Measurements from ENCODE around the gene TBCB.

Gene TBCB

GRCh38 chr19:36099166-36099785 lies 16.0 kb upstream of the TBCB start:
- in situ Hi-C loops (cut with MboI; ENCODE audit: low pct_unique_long_range_greater_than_20kb, low sequenced_read_pairs): no loop called here
- no peak for DNase-seq

DNA sequence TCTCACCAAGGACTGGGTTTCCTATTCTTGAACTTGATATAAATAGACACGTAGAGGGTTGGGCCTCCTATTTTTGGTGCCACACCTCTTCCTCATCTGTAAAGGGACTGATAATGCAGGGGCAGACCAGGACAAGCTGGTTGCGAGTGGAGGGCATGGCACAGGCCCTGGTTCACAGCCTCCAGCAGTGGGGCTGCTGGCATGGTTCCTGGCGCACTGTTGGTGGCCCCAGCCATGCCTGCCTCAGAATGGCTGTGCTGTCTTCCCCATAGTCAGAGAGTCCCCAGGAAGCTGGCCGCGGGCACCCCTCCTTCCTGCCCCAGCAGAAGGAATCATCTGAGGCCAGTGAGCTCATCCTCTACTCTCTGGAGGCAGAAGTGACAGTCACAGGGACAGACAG lies 14.8 kb upstream of the TBCB start:
- in situ Hi-C loops (cut with MboI; ENCODE audit: low pct_unique_long_range_greater_than_20kb, low sequenced_read_pairs): no loop called here
- no peak for DNase-seq

DNA sequence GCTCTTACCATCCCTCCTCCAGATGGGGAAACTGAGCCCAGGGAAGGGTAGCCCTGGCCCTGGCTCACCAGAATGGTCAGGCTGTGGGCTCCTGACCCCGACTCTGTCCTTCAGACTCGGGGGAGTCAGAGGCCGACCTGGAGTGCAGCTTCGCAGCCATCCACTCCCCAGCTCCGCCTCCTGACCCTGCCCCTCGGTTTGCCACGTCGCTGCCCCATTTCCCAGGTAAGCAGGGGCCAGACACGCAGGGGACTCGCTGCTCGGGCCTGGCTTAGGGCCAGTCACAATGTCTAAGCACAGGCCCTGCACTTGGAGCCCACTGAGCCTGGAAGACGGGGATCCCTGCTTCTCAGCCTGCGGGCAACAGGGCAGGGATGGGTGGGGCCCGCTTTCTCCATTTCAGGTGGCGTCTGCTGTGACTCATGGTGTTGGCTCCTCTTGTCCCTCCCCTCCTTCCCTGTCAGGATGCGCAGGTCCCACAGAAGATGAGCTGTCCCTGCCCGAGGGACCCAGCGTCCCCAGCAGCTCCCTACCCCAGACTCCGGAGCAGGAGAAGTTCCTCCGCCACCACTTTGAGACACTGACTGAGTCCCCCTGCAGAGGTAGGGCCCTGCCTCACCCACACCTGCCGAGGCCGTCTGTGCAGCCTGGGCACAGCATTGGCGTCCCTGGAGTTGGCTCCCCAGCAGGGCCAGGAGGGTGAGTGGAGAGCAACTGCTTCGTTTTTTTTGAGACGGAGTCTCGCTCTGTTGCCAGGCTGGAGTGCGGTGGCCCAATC lies 13.5 kb upstream of the TBCB start:
- DNase-seq: no peak
- in situ Hi-C loops (cut with MboI; ENCODE audit: low pct_unique_long_range_greater_than_20kb, low sequenced_read_pairs): no loop called here

- DNase-seq: no peak
- in situ Hi-C loops (cut with MboI; ENCODE audit: low pct_unique_long_range_greater_than_20kb, low sequenced_read_pairs): no loop called here
These were observed 12.1 kb upstream of the TBCB start for GRCh38 chr19:36103040-36103626.

- DNase-seq: no peak
- in situ Hi-C loops (cut with MboI; ENCODE audit: low pct_unique_long_range_greater_than_20kb, low sequenced_read_pairs): no loop called here
These were observed 11.3 kb upstream of the TBCB start for GRCh38 chr19:36103842-36104552.

DNA sequence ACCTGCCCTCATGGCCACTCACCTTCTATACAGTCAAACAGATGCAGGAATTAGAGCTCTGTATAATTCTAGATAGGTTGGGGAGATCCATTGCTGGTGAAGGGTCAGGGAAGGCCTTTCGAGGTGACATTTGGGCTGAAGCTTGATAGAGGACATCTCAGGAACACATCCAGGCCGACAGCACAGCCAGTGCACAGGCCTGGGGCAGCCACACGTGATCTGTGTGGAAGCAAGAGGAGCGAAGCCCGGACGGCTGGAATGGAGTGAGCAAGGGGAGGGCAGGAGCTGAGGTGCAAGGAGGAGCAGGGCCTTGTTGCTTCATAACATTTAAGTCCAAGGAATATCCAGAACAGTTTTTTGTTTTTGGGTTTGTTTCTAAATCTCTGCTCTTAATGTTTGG lies 8.8 kb upstream of the TBCB start:
- in situ Hi-C loops (cut with MboI; ENCODE audit: low pct_unique_long_range_greater_than_20kb, low sequenced_read_pairs): no loop called here
- DNase-seq: no peak

DNA sequence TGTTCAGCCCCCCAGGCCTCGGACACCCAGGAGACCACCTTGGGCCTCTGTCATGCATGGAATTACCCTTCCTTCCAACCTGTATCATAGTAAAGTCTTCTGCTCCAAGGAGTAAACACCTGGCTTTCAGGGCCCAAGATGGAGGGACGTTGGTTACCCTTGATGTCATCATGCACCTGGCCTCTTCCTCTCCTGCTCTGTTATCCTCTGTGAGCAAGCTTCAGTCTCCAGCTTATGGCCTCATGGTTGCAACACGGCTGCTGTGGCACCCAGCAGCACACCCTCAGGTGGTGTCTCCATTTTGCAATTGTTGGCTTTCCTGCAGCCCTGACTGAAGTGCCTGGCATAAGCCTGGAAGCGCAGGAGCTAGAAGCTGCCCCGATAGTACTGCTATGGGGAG lies 8.3 kb upstream of the TBCB start:
- no peak for DNase-seq
- in situ Hi-C loops (cut with MboI; ENCODE audit: low pct_unique_long_range_greater_than_20kb, low sequenced_read_pairs): no loop called here

DNA sequence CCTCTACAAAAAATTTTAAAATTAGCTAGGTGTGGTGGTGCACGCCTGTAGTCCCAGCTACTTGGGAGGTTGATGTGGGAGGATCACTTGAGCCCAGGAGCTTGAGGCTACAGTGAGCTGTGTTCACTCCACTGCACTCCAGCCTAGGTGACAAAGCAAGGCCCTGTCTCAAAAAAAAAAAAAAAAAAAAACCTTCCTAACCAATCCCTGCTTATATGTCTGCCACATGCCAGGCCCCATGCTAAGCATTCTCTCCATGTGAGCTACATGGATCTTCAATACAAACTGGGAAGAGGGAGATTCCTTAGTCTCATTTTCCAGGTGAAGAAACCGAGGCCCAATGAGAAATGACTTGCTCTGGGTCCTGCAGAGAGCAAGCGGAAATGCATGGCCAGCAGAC lies 6.6 kb upstream of the TBCB start:
- no peak for DNase-seq
- in situ Hi-C loops (cut with MboI; ENCODE audit: low pct_unique_long_range_greater_than_20kb, low sequenced_read_pairs): no loop called here

GRCh38 chr19:36110487-36111199 lies 4.6 kb upstream of the TBCB start, which contains the start of gene OVOL3:
Gene OVOL3 (plus strand): TSS chr19:36111143. CDS start chr19:36111203, 60 bp downstream.
- no peak for DNase-seq
- in situ Hi-C loops (cut with MboI; ENCODE audit: low pct_unique_long_range_greater_than_20kb, low sequenced_read_pairs): no loop called here

- in situ Hi-C loops (cut with MboI; ENCODE audit: low pct_unique_long_range_greater_than_20kb, low sequenced_read_pairs): no loop called here
- DNase-seq: no peak
These were observed 4.1 kb upstream of the TBCB start for GRCh38 chr19:36111200-36111539.

DNA sequence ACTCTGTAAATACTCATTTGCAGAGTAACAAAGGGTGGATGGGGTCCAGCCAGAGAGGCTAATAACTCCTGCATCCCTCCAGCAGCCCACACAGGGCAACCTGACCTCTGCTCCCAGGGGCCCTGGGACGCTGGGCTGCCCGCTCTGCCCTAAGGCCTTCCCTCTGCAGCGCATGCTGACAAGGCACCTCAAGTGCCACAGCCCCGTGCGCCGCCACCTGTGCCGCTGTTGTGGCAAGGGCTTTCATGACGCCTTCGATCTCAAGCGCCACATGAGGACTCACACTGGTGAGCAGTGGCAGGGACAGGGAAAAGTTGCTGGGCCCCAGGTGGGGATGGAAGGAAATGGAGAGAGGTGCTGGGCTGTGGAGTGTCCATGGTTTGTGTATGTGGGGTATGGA lies 2.6 kb upstream of the TBCB start:
- in situ Hi-C loops (cut with MboI; ENCODE audit: low pct_unique_long_range_greater_than_20kb, low sequenced_read_pairs): no loop called here
- no peak for DNase-seq

DNA sequence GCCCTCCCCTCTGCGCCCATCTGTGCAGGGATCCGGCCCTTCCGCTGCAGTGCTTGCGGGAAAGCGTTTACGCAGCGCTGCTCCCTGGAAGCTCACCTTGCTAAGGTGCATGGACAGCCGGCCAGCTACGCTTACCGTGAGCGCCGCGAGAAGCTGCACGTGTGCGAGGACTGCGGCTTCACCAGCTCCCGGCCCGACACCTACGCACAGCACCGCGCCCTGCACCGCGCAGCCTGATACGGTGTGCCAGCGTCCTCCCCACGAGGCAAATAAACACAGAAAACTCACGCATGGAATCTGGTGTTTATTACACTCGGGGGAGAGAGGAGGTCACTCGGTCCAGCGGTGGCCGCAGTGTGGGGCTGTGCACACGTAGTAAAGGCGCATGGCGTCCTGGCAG lies 1.8 kb upstream of the TBCB start:
- no peak for DNase-seq
- in situ Hi-C loops (cut with MboI; ENCODE audit: low pct_unique_long_range_greater_than_20kb, low sequenced_read_pairs): no loop called here

GRCh38 chr19:36113894-36114720 lies 1.2 kb upstream of the TBCB start:
- in situ Hi-C loops (cut with MboI; ENCODE audit: low pct_unique_long_range_greater_than_20kb, low sequenced_read_pairs): no loop called here
- peak; percentile 6 for DNase-seq

DNA sequence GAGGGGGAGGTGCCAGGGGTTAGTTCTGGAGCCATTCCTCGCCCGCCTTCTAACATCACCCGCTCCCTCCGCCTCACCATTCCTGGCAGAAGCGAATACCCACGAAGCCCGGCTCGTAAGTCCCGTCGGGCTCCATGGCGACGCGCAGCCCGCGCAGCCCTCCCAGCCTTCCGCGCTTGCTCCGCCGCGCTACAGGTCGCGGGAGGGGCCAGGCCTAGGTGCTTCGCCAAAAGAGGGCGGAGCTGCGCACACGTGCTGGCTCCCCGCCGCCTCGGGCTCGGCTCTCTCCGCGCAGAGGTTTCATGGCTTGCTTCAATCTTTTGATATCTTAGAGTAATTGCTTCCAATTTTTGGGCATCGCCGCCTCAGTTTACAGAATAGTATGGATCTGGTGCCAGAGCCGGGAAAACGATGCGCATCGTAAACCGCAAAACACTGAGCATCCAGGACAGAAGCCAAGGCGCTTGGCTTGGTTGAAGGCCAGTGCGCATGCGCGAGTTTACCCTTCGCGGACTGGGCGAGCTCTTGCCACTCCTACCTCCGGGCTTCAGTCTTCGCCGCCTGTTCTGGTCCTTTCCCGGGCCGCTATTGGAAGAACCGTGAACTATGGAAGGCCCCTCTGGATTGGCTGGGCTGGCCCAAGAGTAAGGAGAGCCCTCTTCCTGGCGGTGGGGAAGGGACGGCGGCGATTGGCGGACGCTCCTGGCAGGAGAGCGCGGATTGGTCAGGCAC lies 381 bp upstream of the TBCB start, which contains the start of gene POLR2I:
POLR2I (minus strand) TSS at position 155 of the 732 bp plus-strand sequence; CDS start at position 136, 19 bp downstream.
- DNase-seq: peak; percentile 99
- in situ Hi-C loops (cut with MboI; ENCODE audit: low pct_unique_long_range_greater_than_20kb, low sequenced_read_pairs): no loop called here

GRCh38 chr19:36116344-36116637 lies 1.0 kb downstream of the TBCB start:
- DNase-seq: no peak
- in situ Hi-C loops (cut with MboI; ENCODE audit: low pct_unique_long_range_greater_than_20kb, low sequenced_read_pairs): no loop called here

- DNase-seq: no peak
- in situ Hi-C loops (cut with MboI; ENCODE audit: low pct_unique_long_range_greater_than_20kb, low sequenced_read_pairs): no loop called here
These were observed 5.1 kb downstream of the TBCB start for GRCh38 chr19:36120092-36120983.

GRCh38 chr19:36120984-36121358 lies 5.7 kb downstream of the TBCB start:
- DNase-seq: no peak
- in situ Hi-C loops (cut with MboI; ENCODE audit: low pct_unique_long_range_greater_than_20kb, low sequenced_read_pairs): no loop called here
